ENCODE measurements around the gene PDGFA. TPM values are rescaled to one million over a fixed set of nuclear protein-coding genes. Genes with fewer than 3 reads are reported as not detected.

Gene PDGFA
- total RNA-seq, 1 experiment from 2014 or later, result 23.6 TPM

- Histone ChIP-seq H3K79me2 (ENCODE audit: low read depth) (no peaks in the 10 kb centered on the region), H3F3A (ENCODE audit: insufficient read depth, low read depth) (no peaks in the 10 kb centered on the region), H3K9me2 (ENCODE audit: insufficient read depth) (no peaks in the 10 kb centered on the region), H3K4me3 (no peak overlapping the region), H4K20me1 (ENCODE audit: insufficient read depth) (no peaks in the 10 kb centered on the region), H3K9me3 (ENCODE audit: insufficient read depth, low read depth) (no peaks in the 10 kb centered on the region), H3K36me3 (ENCODE audit: low read depth) (no peaks in the 10 kb centered on the region), H3K4me2 (no peak overlapping the region), H3K4me1 (replicated peaks; ENCODE audit: insufficient read depth) (no peaks in the 10 kb centered on the region), H3K27ac (no peak overlapping the region), H2AFZ (no peak overlapping the region), H3K27me3 (ENCODE audit: insufficient read depth, low read depth) (no peaks in the 10 kb centered on the region)
- TF ChIP-seq CTCF (conservative IDR thresholded peaks at IDR 0.05), result no peak
- no peak for DNase-seq
- BruUV-seq (replicated peaks), result no TSS peak
- intact Hi-C loops (cut with micrococcal nuclease; ENCODE audit: unreplicated experiment), result no loop called here
- POLR2A ChIA-PET (ENCODE audit: unreplicated experiment), result no interaction called here
- CTCF ChIA-PET, result no interaction called here
Observed at GRCh38 chr7:563629-564170, 44.1 kb upstream of the PDGFA start.

- Histone ChIP-seq H2AFZ (no peak overlapping the region), H3K27me3 (ENCODE audit: insufficient read depth, low read depth) (no peaks in the 10 kb centered on the region), H4K20me1 (ENCODE audit: insufficient read depth) (no peaks in the 10 kb centered on the region), H3K36me3 (ENCODE audit: low read depth) (no peaks in the 10 kb centered on the region), H3K4me1 (replicated peaks; ENCODE audit: insufficient read depth) (no peaks in the 10 kb centered on the region), H3K4me3 (no peak overlapping the region), H3K9me2 (ENCODE audit: insufficient read depth) (no peaks in the 10 kb centered on the region), H3K79me2 (ENCODE audit: low read depth) (no peaks in the 10 kb centered on the region), H3K27ac (no peak overlapping the region), H3K9me3 (ENCODE audit: insufficient read depth, low read depth) (no peaks in the 10 kb centered on the region), H3F3A (ENCODE audit: insufficient read depth, low read depth) (no peaks in the 10 kb centered on the region), H3K4me2 (no peak overlapping the region)
- CTCF ChIA-PET, result no interaction called here
- intact Hi-C loops (cut with micrococcal nuclease; ENCODE audit: unreplicated experiment), result no loop called here
- no peak for DNase-seq
- BruUV-seq (replicated peaks), result no TSS peak
- POLR2A ChIA-PET (ENCODE audit: unreplicated experiment), result no interaction called here
- TF ChIP-seq EZH2 (IDR thresholded peaks at IDR 0.05; ENCODE audit: low read depth), result no peak
- TF ChIP-seq CTCF (conservative IDR thresholded peaks at IDR 0.05), result no peak
Observed at GRCh38 chr7:562789-563628, 43.4 kb upstream of the PDGFA start.

- no TSS peak for BruUV-seq (replicated peaks)
- Histone ChIP-seq H3K4me1 (replicated peaks; ENCODE audit: insufficient read depth) (no peaks in the 10 kb centered on the region), H3K4me2 (no peak overlapping the region), H3K9me3 (ENCODE audit: insufficient read depth, low read depth) (no peaks in the 10 kb centered on the region), H3F3A (ENCODE audit: insufficient read depth, low read depth) (no peaks in the 10 kb centered on the region), H2AFZ (no peak overlapping the region), H3K9me2 (ENCODE audit: insufficient read depth) (no peaks in the 10 kb centered on the region), H4K20me1 (ENCODE audit: insufficient read depth) (no peaks in the 10 kb centered on the region), H3K27ac (no peak overlapping the region), H3K79me2 (ENCODE audit: low read depth) (no peaks in the 10 kb centered on the region), H3K4me3 (no peak overlapping the region), H3K36me3 (ENCODE audit: low read depth) (no peaks in the 10 kb centered on the region), H3K27me3 (ENCODE audit: insufficient read depth, low read depth) (no peaks in the 10 kb centered on the region)
- TF ChIP-seq CTCF (conservative IDR thresholded peaks at IDR 0.05) (no peak), EZH2 (IDR thresholded peaks at IDR 0.05; ENCODE audit: low read depth) (no peak)
- ChIA-PET CTCF (no interaction called here), POLR2A (ENCODE audit: unreplicated experiment) (no interaction called here)
- DNase-seq, result no peak
- intact Hi-C loops (cut with micrococcal nuclease; ENCODE audit: unreplicated experiment), result no loop called here
Observed at GRCh38 chr7:562374-562675, 42.7 kb upstream of the PDGFA start.
